ENCODE measurements around the gene DGKA. TPM values are rescaled to one million over a fixed set of nuclear protein-coding genes. Genes with fewer than 3 reads are reported as not detected.

The DGKA gene
- total and polyA plus RNA-seq, 2 of the 13 experiments (the other 11 are each of a cell fraction or from before 2014, with no cell fraction given), result 2.4 to 5.4 TPM

GRCh38 chr12:55931317-55931779, 386 bp downstream of the DGKA start (continued):
- TF ChIP-seq, protein P1, sequence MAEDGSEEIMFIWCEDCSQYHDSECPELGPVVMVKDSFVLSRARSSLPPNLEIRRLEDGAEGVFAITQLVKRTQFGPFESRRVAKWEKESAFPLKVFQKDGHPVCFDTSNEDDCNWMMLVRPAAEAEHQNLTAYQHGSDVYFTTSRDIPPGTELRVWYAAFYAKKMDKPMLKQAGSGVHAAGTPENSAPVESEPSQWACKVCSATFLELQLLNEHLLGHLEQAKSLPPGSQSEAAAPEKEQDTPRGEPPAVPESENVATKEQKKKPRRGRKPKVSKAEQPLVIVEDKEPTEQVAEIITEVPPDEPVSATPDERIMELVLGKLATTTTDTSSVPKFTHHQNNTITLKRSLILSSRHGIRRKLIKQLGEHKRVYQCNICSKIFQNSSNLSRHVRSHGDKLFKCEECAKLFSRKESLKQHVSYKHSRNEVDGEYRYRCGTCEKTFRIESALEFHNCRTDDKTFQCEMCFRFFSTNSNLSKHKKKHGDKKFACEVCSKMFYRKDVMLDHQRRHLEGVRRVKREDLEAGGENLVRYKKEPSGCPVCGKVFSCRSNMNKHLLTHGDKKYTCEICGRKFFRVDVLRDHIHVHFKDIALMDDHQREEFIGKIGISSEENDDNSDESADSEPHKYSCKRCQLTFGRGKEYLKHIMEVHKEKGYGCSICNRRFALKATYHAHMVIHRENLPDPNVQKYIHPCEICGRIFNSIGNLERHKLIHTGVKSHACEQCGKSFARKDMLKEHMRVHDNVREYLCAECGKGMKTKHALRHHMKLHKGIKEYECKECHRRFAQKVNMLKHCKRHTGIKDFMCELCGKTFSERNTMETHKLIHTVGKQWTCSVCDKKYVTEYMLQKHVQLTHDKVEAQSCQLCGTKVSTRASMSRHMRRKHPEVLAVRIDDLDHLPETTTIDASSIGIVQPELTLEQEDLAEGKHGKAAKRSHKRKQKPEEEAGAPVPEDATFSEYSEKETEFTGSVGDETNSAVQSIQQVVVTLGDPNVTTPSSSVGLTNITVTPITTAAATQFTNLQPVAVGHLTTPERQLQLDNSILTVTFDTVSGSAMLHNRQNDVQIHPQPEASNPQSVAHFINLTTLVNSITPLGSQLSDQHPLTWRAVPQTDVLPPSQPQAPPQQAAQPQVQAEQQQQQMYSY (CRISPR knock-in tag; IDR thresholded peaks at IDR 0.05), result no peak
- TF ChIP-seq NAIF1 (CRISPR knock-in tag; IDR thresholded peaks at IDR 0.05; ENCODE audit: borderline replicate concordance) (no peak), MYC (CRISPR knock-in tag; IDR thresholded peaks at IDR 0.05; ENCODE audit: borderline replicate concordance) (no peak), ARHGAP35 (CRISPR knock-in tag; IDR thresholded peaks at IDR 0.05; ENCODE audit: borderline replicate concordance) (no peak), PREB (CRISPR knock-in tag; IDR thresholded peaks at IDR 0.05) (no peak), ZKSCAN5 (CRISPR knock-in tag; IDR thresholded peaks at IDR 0.05) (no peak), ZNF724P (CRISPR knock-in tag; IDR thresholded peaks at IDR 0.05; ENCODE audit: borderline replicate concordance) (no peak), ZNF564 (CRISPR knock-in tag; IDR thresholded peaks at IDR 0.05) (no peak), ZNF329 (CRISPR knock-in tag; IDR thresholded peaks at IDR 0.05; ENCODE audit: low read depth) (0 out of 2 replicates have a peak, but pooled peaks have one; percentile 33), KDM4B (CRISPR knock-in tag; IDR thresholded peaks at IDR 0.05) (no peak), RXRB (CRISPR knock-in tag; IDR thresholded peaks at IDR 0.05; ENCODE audit: borderline replicate concordance) (no peak), ZBTB10 (CRISPR knock-in tag; IDR thresholded peaks at IDR 0.05; ENCODE audit: borderline replicate concordance) (no peak), HNRNPUL1 (IDR thresholded peaks at IDR 0.05; ENCODE audit: low read depth, low read length) (no peak), ARNTL (CRISPR knock-in tag; IDR thresholded peaks at IDR 0.05) (no peak), HOXA7 (CRISPR knock-in tag; IDR thresholded peaks at IDR 0.05) (no peak), HIVEP1 (CRISPR knock-in tag; IDR thresholded peaks at IDR 0.05) (0 out of 2 replicates have a peak, but pooled peaks have one; percentile 32), ATF1 (CRISPR knock-in tag; IDR thresholded peaks at IDR 0.05) (no peak), MAF1 (CRISPR knock-in tag; IDR thresholded peaks at IDR 0.05; ENCODE audit: borderline replicate concordance) (no peak), AHR (CRISPR knock-in tag; IDR thresholded peaks at IDR 0.05) (no peak)
- TF ChIP-seq, protein P2, sequence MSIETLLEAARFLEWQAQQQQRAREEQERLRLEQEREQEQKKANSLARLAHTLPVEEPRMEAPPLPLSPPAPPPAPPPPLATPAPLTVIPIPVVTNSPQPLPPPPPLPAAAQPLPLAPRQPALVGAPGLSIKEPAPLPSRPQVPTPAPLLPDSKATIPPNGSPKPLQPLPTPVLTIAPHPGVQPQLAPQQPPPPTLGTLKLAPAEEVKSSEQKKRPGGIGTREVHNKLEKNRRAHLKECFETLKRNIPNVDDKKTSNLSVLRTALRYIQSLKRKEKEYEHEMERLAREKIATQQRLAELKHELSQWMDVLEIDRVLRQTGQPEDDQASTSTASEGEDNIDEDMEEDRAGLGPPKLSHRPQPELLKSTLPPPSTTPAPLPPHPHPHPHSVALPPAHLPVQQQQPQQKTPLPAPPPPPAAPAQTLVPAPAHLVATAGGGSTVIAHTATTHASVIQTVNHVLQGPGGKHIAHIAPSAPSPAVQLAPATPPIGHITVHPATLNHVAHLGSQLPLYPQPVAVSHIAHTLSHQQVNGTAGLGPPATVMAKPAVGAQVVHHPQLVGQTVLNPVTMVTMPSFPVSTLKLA (IDR thresholded peaks at IDR 0.05), result no peak
- TF ChIP-seq, protein P3, sequence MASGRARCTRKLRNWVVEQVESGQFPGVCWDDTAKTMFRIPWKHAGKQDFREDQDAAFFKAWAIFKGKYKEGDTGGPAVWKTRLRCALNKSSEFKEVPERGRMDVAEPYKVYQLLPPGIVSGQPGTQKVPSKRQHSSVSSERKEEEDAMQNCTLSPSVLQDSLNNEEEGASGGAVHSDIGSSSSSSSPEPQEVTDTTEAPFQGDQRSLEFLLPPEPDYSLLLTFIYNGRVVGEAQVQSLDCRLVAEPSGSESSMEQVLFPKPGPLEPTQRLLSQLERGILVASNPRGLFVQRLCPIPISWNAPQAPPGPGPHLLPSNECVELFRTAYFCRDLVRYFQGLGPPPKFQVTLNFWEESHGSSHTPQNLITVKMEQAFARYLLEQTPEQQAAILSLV (CRISPR knock-in tag; IDR thresholded peaks at IDR 0.05; ENCODE audit: borderline replicate concordance), result no peak
